NCI-H2081 (cell line): ENCODE measurements around the gene AVPR1A.

ENCODE experiments used
- DNase-seq, 2 experiments: peaks; one replicate each; lab custom pipeline; 2025; lab: John Stamatoyannopoulos, UW

Gene AVPR1A

GRCh38 chr12:63093711-63094110, 57.3 kb downstream of the AVPR1A start:
- no peak for DNase-seq

DNA sequence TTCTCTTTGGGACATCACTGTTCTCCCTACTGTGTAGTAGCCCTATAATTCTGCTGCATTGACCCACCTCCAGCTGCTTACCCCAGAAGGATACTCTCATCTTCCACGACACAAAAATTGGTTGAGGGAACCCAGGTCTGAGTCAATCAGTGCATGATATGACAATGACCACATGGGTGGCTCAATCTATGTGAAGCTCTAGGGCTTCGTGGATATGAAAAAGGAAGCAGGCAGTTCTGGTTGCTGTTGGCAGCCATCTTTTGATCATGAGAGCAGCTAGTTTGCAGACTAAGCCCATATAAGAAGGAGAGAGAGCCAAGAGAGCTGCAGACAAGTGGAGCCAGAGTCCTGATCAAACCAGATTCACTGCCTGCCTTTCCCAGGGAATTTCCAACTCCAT, 57.9 kb downstream of the AVPR1A start:
- DNase-seq, result no peak
